H1 (cell line): Measurements from ENCODE around the gene TFAP2C.
"Not testable (repeated sequence)": the region's sequence is repeated elsewhere in the genome, so short reads cannot be mapped to it uniquely, and the experiment has no call there.

Experiments
- BCL11A ChIP-seq, 2 experiments: IDR thresholded peaks; one replicate each; pipeline ENCODE4 v1.6.1; 2011; ENCODE audit warnings: low read depth in 2 of 2, low read length in 2 of 2, mild to moderate bottlenecking in 2 of 2
- CHD2 ChIP-seq: IDR thresholded peaks from 2 replicates; pipeline ENCODE4 v1.6.1; 2012; ENCODE audit warnings: low read length, improper control_type of control experiment
- EZH2 ChIP-seq: fragments of 200-600 bp; sonication (generic); IDR thresholded peaks from 2 replicates; pipeline ENCODE4 v1.7.1; 2012; ENCODE audit warnings: low read depth, mild to moderate bottlenecking, moderate library complexity, low read length, inconsistent platforms; ENCODE audit not compliant: severe bottlenecking
- POLR2A ChIP-seq, 2 experiments: IDR thresholded peaks; 1 replicate in 1 of 2; 2 replicates in 1 of 2; pipeline ENCODE4 v1.6.1; 2011; ENCODE audit warnings: low read depth in 2 of 2, low read length in 2 of 2, mild to moderate bottlenecking in 2 of 2; ENCODE audit errors: control extremely low read depth in 1 of 2
- POLR2AphosphoS5 ChIP-seq: IDR thresholded peaks from 2 replicates; pipeline ENCODE4 v1.6.1; 2011; ENCODE audit warnings: low read depth, low read length
- RFX5 ChIP-seq: IDR thresholded peaks from 2 replicates; pipeline ENCODE4 v1.6.1; 2011; ENCODE audit warnings: low read depth, low read length, improper control_type of control experiment, borderline replicate concordance
- TAF7 ChIP-seq: optimal IDR thresholded peaks from 2 replicates; pipeline ENCODE3; 2011; ENCODE audit warnings: low read depth, mild to moderate bottlenecking, inconsistent platforms, low read length, moderate library complexity, borderline replicate concordance

GRCh38 chr20:56658341-56658947 is 29.3 kb downstream of the TFAP2C start:
- not testable (repeated sequence) for TF ChIP-seq BCL11A (IDR thresholded peaks at IDR 0.05; ENCODE audit: low read depth in 2 of 2, low read length in 2 of 2); POLR2A (IDR thresholded peaks at IDR 0.05; ENCODE audit: control extremely low read depth in 1 of 2, low read depth in 2 of 2, low read length in 2 of 2); CHD2; POLR2AphosphoS5; TAF7; EZH2; RFX5
